ENCODE results near the gene LSS.
"Not testable (repeated sequence)": the region's sequence is repeated elsewhere in the genome, so short reads cannot be mapped to it uniquely, and the experiment has no call there.

LSS gene

DNA sequence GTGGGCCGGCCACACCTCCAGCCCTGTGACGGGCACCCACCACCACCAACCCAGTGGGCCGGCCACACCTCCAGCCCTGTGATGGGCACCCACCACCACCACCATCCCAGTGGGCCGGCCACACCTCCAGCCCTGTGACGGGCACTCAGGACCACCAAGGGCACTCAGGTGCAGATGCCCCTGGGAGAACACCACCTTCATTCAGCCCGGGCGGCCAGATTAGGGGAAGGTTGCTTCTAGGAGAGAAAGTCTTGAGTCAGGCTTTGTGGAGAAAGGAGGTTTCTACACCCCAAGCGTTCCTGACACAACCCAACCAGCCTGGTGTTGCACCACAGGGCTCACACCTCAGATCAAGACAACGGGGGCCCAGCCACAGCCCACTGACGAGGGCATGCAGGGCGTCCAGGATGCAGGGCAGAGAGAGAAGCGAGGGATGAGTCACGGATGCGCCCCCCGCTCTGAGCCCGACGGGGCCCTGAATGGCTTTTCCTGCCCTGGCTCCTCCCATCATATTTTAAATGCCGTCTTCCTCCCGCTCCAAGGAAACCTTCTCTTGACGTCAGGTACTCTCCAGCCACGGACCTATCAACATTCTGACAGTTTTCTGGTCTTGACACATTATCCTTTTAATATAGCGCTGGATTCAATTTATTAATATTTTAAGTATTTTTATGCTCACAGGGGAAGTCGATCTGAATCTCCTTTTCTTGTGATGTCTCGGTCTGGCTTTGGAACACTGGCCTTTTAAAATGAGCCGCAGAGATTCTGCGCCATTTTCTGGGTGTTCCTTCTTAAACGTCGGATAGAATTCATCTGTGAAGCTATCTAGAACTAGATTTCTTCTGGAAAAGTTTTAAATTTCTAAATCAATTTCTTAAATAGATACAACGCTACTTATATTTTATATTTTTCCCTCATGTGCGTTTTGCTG, 43.7 kb downstream of the LSS start:
- peak; percentile 59 to 68 (median 64) for DNase-seq

DNA sequence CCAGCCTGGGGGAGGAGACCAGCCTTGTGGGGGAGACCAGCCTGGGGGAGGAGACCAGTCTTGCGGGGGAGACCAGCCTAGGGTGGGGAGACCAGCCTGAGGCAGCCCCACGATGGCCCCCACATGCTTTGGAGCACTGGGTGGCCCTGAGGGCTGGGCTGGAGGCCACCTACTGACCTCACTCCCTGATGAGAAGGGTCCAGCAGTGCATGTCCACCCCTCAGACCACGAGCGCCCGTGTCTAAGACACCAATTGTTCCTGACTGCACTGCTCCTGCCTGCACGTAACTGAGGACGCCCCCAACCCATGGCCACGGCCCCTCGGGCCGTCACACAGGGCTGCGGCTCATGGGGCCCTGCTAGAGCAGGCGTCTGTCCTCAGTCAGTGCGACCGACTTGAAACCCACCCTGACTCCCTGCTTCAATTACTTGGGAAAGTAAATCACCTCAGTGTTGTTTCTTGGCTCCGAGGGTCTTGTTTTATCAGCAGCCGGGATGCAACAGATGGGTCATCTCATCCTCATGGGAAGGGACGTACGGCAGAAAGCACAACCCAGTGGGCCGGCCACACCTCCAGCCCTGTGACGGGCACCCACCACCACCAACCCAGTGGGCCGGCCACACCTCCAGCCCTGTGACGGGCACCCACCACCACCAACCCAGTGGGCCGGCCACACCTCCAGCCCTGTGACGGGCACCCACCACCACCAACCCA, 44.5 kb downstream of the LSS start, which contains the start of gene SPATC1L:
SPATC1L (minus strand) TSS at position 550 of the 715 bp plus-strand sequence. CDS start 1,643 bp downstream, outside the sequence.
- DNase-seq = peak; percentile 60 to 65 (median 61)

GRCh38 chr21:46183337-46183909, 45.2 kb downstream of the LSS start:
- DNase-seq = not testable (repeated sequence)

GRCh38 chr21:46182548-46183336, 45.8 kb downstream of the LSS start:
- DNase-seq = no peak

- DNase-seq = no peak
These were observed 46.5 kb downstream of the LSS start for GRCh38 chr21:46181953-46182547.

DNA sequence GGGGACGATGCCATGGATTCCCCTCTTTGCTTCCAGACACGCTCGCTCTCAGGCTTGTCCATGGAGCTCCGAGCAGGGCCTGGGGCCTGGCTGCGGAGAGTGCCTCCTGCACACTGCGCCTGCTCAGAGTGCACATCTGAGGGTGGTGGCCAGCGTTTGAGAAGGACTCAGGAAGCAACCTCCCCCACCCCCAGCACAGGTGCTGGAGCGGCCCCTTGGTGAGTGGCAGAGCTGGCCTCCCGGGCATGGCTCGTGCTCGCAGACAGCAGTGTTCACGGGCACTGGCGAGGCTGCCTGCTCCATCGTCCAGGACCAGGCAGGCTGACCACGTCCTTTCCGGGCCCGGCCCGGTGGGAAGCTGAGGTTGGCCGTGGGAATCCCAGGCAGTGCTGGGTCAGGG, 47.1 kb downstream of the LSS start:
- no peak for DNase-seq

- DNase-seq = no peak
These were observed 47.7 kb downstream of the LSS start for GRCh38 chr21:46180778-46181391.

GRCh38 chr21:46180079-46180722, 48.4 kb downstream of the LSS start:
- DNase-seq = no peak

DNA sequence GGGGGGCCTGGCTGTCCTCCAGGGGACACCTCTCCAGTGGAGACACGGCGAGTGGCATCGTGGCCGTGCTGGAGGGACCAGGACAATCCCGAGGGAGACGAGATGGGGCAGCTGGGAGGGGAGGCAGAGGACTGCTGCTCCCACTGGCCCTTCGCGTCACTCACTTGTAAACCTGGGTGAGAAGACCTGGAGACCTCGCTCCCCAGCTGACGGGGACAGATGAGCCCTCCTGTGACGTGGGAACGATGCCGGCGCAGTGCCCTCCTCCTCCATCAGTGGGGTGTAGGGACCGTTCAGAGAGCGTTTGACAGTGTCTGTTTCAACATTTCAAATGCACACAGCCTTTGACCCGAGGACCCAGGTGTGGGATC, 48.9 kb downstream of the LSS start:
- DNase-seq = no peak

GRCh38 chr21:46178961-46179360, 49.6 kb downstream of the LSS start:
- DNase-seq = no peak

- not testable (repeated sequence) for DNase-seq
These were observed 52.0 kb downstream of the LSS start for GRCh38 chr21:46176443-46177129.

DNA sequence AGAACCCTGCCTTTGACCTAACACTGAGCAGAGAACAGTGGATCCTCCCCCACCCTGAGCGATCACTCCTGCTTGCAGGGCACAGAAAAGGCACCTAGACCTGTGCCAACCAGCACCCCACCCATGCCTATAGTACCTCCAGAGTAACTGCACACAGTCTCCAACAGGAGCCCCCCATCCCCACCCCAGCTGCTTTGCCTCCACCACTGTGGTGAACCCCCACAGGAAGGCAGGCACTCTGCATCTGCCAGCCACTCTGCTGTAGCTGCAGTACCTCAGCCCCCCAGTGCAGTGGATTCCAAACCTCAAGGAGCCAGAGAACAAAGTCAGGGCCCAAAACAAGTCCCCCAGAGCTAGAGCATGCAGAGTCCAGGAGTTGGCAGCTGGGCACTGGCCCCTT, 55.0 kb downstream of the LSS start:
- no peak for DNase-seq

DNA sequence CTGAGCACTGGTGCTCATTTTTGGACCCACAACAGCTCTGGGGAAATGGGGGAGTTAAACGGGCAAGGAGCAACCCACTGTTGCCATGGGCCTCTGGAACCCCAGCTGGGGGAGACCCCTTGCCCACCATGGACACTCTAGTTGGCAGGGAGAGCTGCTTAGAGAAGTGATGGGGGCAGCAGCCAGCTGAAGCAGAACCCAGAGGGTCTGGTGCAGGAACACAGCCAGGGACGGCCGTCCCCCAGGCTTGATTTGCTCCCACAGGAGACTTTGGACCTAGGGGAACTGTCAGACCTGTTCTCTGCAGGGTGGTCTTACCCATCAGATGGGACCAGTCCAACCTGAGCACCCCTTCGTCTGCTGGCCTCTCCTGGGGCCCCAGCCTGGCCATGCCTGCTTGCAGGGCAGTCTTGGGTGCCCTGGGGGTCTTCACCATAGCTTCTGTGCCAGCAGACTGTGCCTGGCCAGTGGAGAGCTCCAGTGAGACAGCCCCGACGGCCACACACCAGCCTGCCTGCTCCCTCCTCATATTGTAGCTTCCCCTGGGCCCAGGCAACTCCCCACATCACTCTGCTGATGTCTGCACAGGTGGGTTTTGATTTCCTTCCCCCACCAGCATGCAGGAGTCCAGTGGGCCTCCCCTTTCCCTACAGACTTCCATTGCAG, 55.6 kb downstream of the LSS start:
- no peak for DNase-seq

- DNase-seq = no peak
These were observed 56.3 kb downstream of the LSS start for GRCh38 chr21:46171996-46172862.

- DNase-seq = no peak
These were observed 57.0 kb downstream of the LSS start for GRCh38 chr21:46171585-46171984.

GRCh38 chr21:46170436-46171193, 58.0 kb downstream of the LSS start:
- DNase-seq = not testable (repeated sequence)

DNA sequence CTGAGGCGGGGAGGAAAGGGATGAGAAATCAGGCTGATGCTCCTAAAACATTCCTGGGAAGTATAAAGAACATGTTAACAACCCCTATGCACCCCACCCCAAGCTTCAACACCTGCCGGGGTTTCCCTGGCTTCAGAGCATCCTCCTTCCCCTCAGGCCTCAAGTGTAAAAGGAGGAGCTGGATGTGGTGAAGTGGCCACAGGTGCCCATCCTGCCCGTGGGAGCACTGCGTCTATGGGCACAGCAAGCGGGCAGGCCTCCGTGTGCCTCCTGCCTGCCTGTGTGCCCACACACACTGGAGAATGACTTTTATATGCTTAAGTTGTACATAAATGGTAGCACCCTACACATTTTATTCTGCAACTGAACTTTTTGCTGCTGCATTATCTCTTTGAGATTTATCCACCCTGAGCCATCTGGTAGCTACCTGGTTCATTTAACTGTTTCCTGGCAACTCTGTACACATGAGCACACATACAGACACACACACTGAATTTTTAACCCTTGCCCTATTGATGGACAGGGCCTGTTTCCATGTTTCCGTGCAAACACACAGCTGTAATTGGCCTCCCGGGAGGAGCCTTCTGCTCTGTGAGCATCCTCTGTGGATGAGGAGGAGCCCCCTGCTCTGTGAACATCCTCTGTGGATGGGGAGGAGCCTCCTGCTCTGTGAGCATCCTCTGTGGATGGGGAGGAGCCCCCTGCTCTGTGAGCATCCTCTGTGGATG, 59.8 kb downstream of the LSS start:
- no peak for DNase-seq

DNA sequence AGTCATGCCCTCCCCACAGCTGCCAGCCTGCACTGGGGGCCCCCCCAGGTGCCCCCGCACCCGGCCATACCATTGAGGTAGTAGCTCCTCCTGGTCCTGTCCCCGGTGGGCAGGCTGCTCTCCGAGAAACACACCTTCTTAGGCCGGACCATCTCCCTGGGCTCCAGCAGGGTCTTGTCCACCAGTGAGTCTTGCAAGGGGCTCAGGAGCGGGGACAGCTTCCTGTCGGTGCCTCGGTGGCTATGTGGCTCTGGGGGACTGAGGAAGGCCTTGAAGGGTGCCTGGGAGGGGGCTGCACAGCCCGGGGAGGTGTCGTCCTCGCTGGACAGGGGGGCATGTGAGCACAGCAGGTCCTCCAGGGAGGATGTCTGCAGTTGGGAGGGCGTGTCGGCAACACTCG, 60.3 kb downstream of the LSS start:
- no peak for DNase-seq

All from suppressor macrophage treated with lipopolysaccharide for 1 hour (primary cell).